Liver (tissue), 9 donors: ENCODE measurements around the gene NEK11. TPM values are rescaled to one million over a fixed set of nuclear protein-coding genes. Genes with fewer than 3 reads are reported as not detected.

Source experiments
- DNase-seq: peaks from one replicate; pipeline ENCODE4 v3.0.0-alpha.2; 2017; ENCODE audit warnings: low spot score
- H3K27ac ChIP-seq, 2 donors: one replicate each; pipeline ENCODE4 v1.7.0; 2013; ENCODE audit warnings: inconsistent platforms in 2 of 2, low read length in 2 of 2, control low read depth in 1 of 2, low read depth in 1 of 2, mild to moderate bottlenecking in 1 of 2
- H3K27me3 ChIP-seq, 4 donors: one replicate each; pipeline versions ENCODE4 v1.6.1 to v1.7.0; 2013; ENCODE audit warnings: low read length in 3 of 4, inconsistent platforms in 1 of 4, mild to moderate bottlenecking in 1 of 4, moderate library complexity in 1 of 4; ENCODE audit not compliant: control insufficient read depth in 4 of 4, insufficient read depth in 4 of 4
- H3K36me3 ChIP-seq, 4 donors: one replicate each; pipeline versions ENCODE4 v1.6.1 to v1.7.0; 2013; ENCODE audit warnings: low read length in 3 of 4, mild to moderate bottlenecking in 3 of 4, low read depth in 1 of 4, moderate library complexity in 1 of 4; ENCODE audit not compliant: control insufficient read depth in 4 of 4, insufficient read depth in 3 of 4
- H3K4me1 ChIP-seq, 4 donors: one replicate each; pipeline versions ENCODE4 v1.6.1 to v1.7.0; 2013; ENCODE audit warnings: low read length in 3 of 4, mild to moderate bottlenecking in 3 of 4, moderate library complexity in 1 of 4; ENCODE audit not compliant: control insufficient read depth in 4 of 4, insufficient read depth in 4 of 4
- H3K4me3 ChIP-seq, 3 donors: one replicate each; pipeline versions ENCODE4 v1.6.1 to v1.7.0; 2013; ENCODE audit warnings: low read length in 3 of 3, control low read depth in 1 of 3, low read depth in 1 of 3, mild to moderate bottlenecking in 1 of 3
- H3K9ac ChIP-seq, 2 donors: one replicate each; pipeline ENCODE4 v1.7.0; 2013; ENCODE audit warnings: low read length in 2 of 2, mild to moderate bottlenecking in 2 of 2, moderate library complexity in 2 of 2, control low read depth in 1 of 2, low read depth in 1 of 2
- H3K9me3 ChIP-seq, 4 donors: one replicate each; pipeline versions ENCODE4 v1.6.1 to v1.7.0; 2013; ENCODE audit warnings: low read length in 3 of 4; ENCODE audit not compliant: control insufficient read depth in 4 of 4
- EGR1 ChIP-seq, 2 donors: IDR thresholded peaks; 2 replicates each; pipeline ENCODE4 v1.6.1; 2016 to 2018; ENCODE audit warnings: antibody characterized with exemption in 2 of 2, low read depth in 2 of 2
- FOXA1 ChIP-seq: IDR thresholded peaks from 2 replicates; pipeline ENCODE4 v1.6.1; 2016; ENCODE audit warnings: antibody characterized with exemption
- FOXA2 ChIP-seq: IDR thresholded peaks from 2 replicates; pipeline ENCODE4 v1.6.1; 2016; ENCODE audit warnings: antibody characterized with exemption
- GABPA ChIP-seq, 2 donors: IDR thresholded peaks in 1 of 2; conservative IDR thresholded peaks in 1 of 2; 2 replicates each; pipeline ENCODE4 v1.6.1; 2016; ENCODE audit warnings: antibody characterized with exemption in 2 of 2, mild to moderate bottlenecking in 1 of 2, moderate library complexity in 1 of 2
- HNF4A ChIP-seq, 2 donors: conservative IDR thresholded peaks; 2 replicates each; pipeline ENCODE4 v1.6.1; 2016; ENCODE audit warnings: antibody characterized with exemption in 2 of 2, mild to moderate bottlenecking in 2 of 2
- HNF4G ChIP-seq: IDR thresholded peaks from 2 replicates; pipeline ENCODE4 v1.6.1; 2016; ENCODE audit warnings: antibody characterized with exemption
- JUND ChIP-seq, 2 donors: IDR thresholded peaks; 2 replicates each; pipeline ENCODE4 v1.6.1; 2016; ENCODE audit warnings: antibody characterized with exemption in 2 of 2
- NR2F2 ChIP-seq: IDR thresholded peaks from 2 replicates; pipeline ENCODE4 v1.6.1; 2016; ENCODE audit warnings: antibody characterized with exemption
- RAD21 ChIP-seq, 2 donors: IDR thresholded peaks; 2 replicates each; pipeline ENCODE4 v1.6.1; 2016; ENCODE audit warnings: antibody characterized with exemption in 2 of 2, mild to moderate bottlenecking in 2 of 2
- RXRA ChIP-seq, 2 donors: IDR thresholded peaks; 2 replicates each; pipeline ENCODE4 v1.6.1; 2017 to 2018; ENCODE audit warnings: antibody characterized with exemption in 2 of 2, mild to moderate bottlenecking in 1 of 2
- SP1 ChIP-seq: IDR thresholded peaks from 2 replicates; pipeline ENCODE4 v1.6.1; 2018; ENCODE audit warnings: antibody characterized with exemption, mild to moderate bottlenecking
- TAF1 ChIP-seq: conservative IDR thresholded peaks from 2 replicates; pipeline ENCODE4 v1.6.1; 2016; ENCODE audit warnings: antibody characterized with exemption, mild to moderate bottlenecking
- YY1 ChIP-seq: IDR thresholded peaks from 2 replicates; pipeline ENCODE4 v1.6.1; 2016; ENCODE audit warnings: antibody characterized with exemption, mild to moderate bottlenecking
- WGBS: extraction: QIAGEN DNeasy Blood & Tissue Kit; methylation state at CpG from one replicate; pipeline ENCODE4 v1.1.7; 2013; 5-methylcytosine and 5-hydroxymethylcytosine counted together
- polyA plus RNA-seq, 2 donors: library from polyadenylated mRNA; stranded (reverse) in 1 of 2; unstranded in 1 of 2; fragments of 200-250 nt in 1 of 2; fragments of >200 nt in 1 of 2; fragmentation: Nextera tagmentation in 1 of 2; extraction: Ambion mirVana in 1 of 2; gene quantifications; one replicate each; pipeline versions ENCODE4 v1.2.1 to v1.2.3, GENCODE V29; 2013 to 2015
- total RNA-seq, 2 donors: library from RNA; depleted of rRNA; stranded (reverse); fragments of >200 nt; gene quantifications; one replicate each; pipeline ENCODE4 v1.2.3, GENCODE V29; 2014
- TF ChIP-seq, protein P1 (sequence below): IDR thresholded peaks from 2 replicates; pipeline ENCODE4 v1.6.1; 2016; ENCODE audit warnings: antibody characterized with exemption
- TF ChIP-seq, protein P2 (sequence below): IDR thresholded peaks from 2 replicates; pipeline ENCODE4 v1.6.1; 2016; ENCODE audit warnings: antibody characterized with exemption
- TF ChIP-seq, protein P3 (sequence below): IDR thresholded peaks from 2 replicates; pipeline ENCODE4 v1.6.1; 2016; ENCODE audit warnings: antibody characterized with exemption
- TF ChIP-seq, protein P4 (sequence below): fragments of 150-350 bp; IDR thresholded peaks from 2 replicates; pipeline ENCODE4 v1.5.1; 2017; ENCODE audit warnings: improper control_type of control experiment, low read depth, low read length; ENCODE audit not compliant: missing input control
- TF ChIP-seq, protein P5 (sequence below): IDR thresholded peaks from 2 replicates; pipeline ENCODE4 v1.6.1; 2016; ENCODE audit warnings: antibody characterized with exemption, mild to moderate bottlenecking
- donor health status: healthy.
- donor health status: healthy.
- donor health status: healthy.
- donor health status: healthy.
- donor health status: healthy.

Gene NEK11
- total and polyA plus RNA-seq, 4 donors = 0.35 to 0.92 (median 0.69) TPM

DNA sequence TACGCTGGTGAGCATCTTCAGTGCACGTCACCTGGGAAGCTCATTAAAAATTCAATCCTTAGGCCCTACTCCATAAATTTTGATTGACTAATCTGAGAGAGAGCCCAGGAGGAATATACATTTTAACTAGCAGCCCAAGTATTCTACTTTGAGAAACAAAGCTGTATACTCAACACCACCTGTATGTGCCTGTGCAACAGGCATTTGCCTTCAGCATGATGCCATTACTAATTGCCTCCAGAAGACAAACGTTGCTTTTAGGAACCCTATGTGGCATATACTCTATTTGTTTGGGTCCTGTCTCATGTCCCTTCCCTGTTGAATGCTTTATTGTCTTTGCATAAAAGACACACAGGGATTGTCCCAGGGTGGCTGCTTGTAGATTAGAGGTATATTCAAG lies 7.7 kb upstream of the NEK11 start:
- Histone ChIP-seq H3K27me3 (no peaks in the 10 kb centered on the region), H3K9me3 (no peaks in the 10 kb centered on the region), H3K4me1 (peaks cover 0 to 5% (median 1%) of the 10 kb centered on the region in 4 donors), H3K4me3 (no peak overlapping the region), H3K27ac (no peak overlapping the region), H3K36me3 (peaks cover under 1 to 41% (median 23%) of the 10 kb centered on the region in 4 donors), H3K9ac (no peak overlapping the region)
- 90% methylated on average over 3 of the region's 3 CpGs for WGBS
- DNase-seq = no peak
- TF ChIP-seq GABPA (IDR thresholded peaks at IDR 0.05 in 1 of 2, conservative IDR thresholded peaks at IDR 0.05 in 1 of 2) (no peak), JUND (IDR thresholded peaks at IDR 0.05) (no peak), HNF4A (conservative IDR thresholded peaks at IDR 0.05) (no peak), YY1 (no peak), FOXA2 (no peak), HNF4G (no peak), EGR1 (IDR thresholded peaks at IDR 0.05; ENCODE audit: low read depth in 2 of 2) (no peak), TAF1 (no peak), RAD21 (IDR thresholded peaks at IDR 0.05) (no peak), NR2F2 (no peak), RXRA (IDR thresholded peaks at IDR 0.05) (no peak), FOXA1 (no peak), SP1 (no peak)
- TF ChIP-seq, protein P1, sequence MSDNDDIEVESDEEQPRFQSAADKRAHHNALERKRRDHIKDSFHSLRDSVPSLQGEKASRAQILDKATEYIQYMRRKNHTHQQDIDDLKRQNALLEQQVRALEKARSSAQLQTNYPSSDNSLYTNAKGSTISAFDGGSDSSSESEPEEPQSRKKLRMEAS = no peak
- TF ChIP-seq, protein P2, sequence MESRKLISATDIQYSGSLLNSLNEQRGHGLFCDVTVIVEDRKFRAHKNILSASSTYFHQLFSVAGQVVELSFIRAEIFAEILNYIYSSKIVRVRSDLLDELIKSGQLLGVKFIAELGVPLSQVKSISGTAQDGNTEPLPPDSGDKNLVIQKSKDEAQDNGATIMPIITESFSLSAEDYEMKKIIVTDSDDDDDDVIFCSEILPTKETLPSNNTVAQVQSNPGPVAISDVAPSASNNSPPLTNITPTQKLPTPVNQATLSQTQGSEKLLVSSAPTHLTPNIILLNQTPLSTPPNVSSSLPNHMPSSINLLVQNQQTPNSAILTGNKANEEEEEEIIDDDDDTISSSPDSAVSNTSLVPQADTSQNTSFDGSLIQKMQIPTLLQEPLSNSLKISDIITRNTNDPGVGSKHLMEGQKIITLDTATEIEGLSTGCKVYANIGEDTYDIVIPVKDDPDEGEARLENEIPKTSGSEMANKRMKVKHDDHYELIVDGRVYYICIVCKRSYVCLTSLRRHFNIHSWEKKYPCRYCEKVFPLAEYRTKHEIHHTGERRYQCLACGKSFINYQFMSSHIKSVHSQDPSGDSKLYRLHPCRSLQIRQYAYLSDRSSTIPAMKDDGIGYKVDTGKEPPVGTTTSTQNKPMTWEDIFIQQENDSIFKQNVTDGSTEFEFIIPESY = no peak
- TF ChIP-seq, protein P3, sequence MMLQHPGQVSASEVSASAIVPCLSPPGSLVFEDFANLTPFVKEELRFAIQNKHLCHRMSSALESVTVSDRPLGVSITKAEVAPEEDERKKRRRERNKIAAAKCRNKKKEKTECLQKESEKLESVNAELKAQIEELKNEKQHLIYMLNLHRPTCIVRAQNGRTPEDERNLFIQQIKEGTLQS = no peak
- TF ChIP-seq, protein P4, sequence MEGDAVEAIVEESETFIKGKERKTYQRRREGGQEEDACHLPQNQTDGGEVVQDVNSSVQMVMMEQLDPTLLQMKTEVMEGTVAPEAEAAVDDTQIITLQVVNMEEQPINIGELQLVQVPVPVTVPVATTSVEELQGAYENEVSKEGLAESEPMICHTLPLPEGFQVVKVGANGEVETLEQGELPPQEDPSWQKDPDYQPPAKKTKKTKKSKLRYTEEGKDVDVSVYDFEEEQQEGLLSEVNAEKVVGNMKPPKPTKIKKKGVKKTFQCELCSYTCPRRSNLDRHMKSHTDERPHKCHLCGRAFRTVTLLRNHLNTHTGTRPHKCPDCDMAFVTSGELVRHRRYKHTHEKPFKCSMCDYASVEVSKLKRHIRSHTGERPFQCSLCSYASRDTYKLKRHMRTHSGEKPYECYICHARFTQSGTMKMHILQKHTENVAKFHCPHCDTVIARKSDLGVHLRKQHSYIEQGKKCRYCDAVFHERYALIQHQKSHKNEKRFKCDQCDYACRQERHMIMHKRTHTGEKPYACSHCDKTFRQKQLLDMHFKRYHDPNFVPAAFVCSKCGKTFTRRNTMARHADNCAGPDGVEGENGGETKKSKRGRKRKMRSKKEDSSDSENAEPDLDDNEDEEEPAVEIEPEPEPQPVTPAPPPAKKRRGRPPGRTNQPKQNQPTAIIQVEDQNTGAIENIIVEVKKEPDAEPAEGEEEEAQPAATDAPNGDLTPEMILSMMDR = no peak
- TF ChIP-seq, protein P5, sequence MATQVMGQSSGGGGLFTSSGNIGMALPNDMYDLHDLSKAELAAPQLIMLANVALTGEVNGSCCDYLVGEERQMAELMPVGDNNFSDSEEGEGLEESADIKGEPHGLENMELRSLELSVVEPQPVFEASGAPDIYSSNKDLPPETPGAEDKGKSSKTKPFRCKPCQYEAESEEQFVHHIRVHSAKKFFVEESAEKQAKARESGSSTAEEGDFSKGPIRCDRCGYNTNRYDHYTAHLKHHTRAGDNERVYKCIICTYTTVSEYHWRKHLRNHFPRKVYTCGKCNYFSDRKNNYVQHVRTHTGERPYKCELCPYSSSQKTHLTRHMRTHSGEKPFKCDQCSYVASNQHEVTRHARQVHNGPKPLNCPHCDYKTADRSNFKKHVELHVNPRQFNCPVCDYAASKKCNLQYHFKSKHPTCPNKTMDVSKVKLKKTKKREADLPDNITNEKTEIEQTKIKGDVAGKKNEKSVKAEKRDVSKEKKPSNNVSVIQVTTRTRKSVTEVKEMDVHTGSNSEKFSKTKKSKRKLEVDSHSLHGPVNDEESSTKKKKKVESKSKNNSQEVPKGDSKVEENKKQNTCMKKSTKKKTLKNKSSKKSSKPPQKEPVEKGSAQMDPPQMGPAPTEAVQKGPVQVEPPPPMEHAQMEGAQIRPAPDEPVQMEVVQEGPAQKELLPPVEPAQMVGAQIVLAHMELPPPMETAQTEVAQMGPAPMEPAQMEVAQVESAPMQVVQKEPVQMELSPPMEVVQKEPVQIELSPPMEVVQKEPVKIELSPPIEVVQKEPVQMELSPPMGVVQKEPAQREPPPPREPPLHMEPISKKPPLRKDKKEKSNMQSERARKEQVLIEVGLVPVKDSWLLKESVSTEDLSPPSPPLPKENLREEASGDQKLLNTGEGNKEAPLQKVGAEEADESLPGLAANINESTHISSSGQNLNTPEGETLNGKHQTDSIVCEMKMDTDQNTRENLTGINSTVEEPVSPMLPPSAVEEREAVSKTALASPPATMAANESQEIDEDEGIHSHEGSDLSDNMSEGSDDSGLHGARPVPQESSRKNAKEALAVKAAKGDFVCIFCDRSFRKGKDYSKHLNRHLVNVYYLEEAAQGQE = no peak
